K562 treated with DMSO at 1 percent for 48 hours (cell line): Measurements from ENCODE around the gene GDNF. TPM values are rescaled to one million over a fixed set of nuclear protein-coding genes. Genes with fewer than 3 reads are reported as not detected.

Experiments
- total RNA-seq: library from RNA; unstranded; fragments of 300-600 nt; gene quantifications from 2 replicates; pipeline ENCODE4 v1.2.3, GENCODE V29; 2022; ENCODE audit warnings: low replicate concordance; ENCODE audit errors: extremely low read depth

The GDNF gene, protein sequence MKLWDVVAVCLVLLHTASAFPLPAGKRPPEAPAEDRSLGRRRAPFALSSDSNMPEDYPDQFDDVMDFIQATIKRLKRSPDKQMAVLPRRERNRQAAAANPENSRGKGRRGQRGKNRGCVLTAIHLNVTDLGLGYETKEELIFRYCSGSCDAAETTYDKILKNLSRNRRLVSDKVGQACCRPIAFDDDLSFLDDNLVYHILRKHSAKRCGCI
- total RNA-seq = not detected in 2 replicates

DNA sequence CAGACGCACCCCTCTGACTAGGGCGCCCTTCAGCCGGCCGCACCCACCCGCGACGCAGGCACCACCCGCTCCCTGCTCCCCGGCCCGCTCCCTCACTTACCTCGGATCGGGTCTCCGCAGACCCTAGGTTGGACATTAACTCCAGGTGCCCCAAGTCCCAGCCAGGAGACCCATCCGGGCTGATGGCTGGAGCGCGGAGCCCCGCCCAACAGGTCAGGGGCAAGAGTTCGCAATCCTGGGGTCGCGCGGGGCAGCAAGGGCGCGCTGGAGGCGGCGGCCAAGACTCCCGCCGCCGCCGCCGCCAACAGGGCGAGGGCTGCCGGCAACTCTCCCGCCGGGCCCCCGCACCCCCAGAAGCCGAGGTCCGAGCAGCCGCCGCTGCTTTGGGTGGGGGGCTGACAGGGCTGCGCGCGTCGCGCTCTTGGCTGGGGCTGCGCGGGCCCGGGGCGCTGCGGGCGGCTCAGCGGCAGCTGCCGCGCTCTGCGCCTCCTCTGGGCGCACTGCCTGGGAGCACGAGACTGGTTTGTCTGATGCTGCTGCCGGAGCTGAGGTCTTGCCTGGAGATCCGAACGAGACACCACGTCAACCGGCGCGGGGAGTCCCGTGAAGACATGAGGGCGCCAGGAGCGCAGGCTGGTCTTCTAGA, at the start of gene GDNF:
GDNF (minus strand) TSS at position 635 of the 646 bp plus-strand sequence. CDS start 5,245 bp downstream, outside the sequence.

